Measurements from ENCODE around the gene SULT6B1.

Gene SULT6B1

GRCh38 chr2:37148325-37148724 is 40.1 kb downstream of the SULT6B1 start:
- no peak for DNase-seq (ENCODE audit: low read depth in 2 of 2)

GRCh38 chr2:37146062-37146461 is 42.4 kb downstream of the SULT6B1 start:
- no peak for DNase-seq (ENCODE audit: low read depth in 2 of 2)

- DNase-seq (ENCODE audit: low read depth in 2 of 2) = no peak
Measured at GRCh38 chr2:37143974-37144373, 44.5 kb downstream of the SULT6B1 start.

GRCh38 chr2:37142546-37142945 is 45.9 kb downstream of the SULT6B1 start:
- DNase-seq (ENCODE audit: low read depth in 2 of 2) = no peak

GRCh38 chr2:37132914-37133313 is 55.6 kb downstream of the SULT6B1 start:
- no peak for DNase-seq (ENCODE audit: low read depth in 2 of 2)

GRCh38 chr2:37125416-37125815 is 63.1 kb downstream of the SULT6B1 start:
- no peak for DNase-seq (ENCODE audit: low read depth in 2 of 2)

GRCh38 chr2:37119157-37119556 is 69.3 kb downstream of the SULT6B1 start:
- DNase-seq (ENCODE audit: low read depth in 2 of 2) = no peak
